Activated CD4-positive, alpha-beta T cell treated with anti-CD3 and anti-CD28 coated beads, Interleukin-10, Interleukin-2, amounts not matched to agents 100 ng/mL and 50 ng/mL, durations not matched to agents 16 hours and 8 hours (primary cell): ENCODE measurements around the gene MLXIP.
"Not testable (repeated sequence)": the region's sequence is repeated elsewhere in the genome, so short reads cannot be mapped to it uniquely, and the experiment has no call there.

Experiments used
- DNase-seq: peaks from one replicate; pipeline ENCODE4 v3.0.0-alpha.2; 2020

Gene MLXIP

GRCh38 chr12:122150127-122150681 is 71.6 kb downstream of the MLXIP start:
- DNase-seq = no peak

- DNase-seq = no peak
Observed at GRCh38 chr12:122152754-122153153, 74.2 kb downstream of the MLXIP start.

- no peak for DNase-seq
Observed at GRCh38 chr12:122155705-122156104, 77.1 kb downstream of the MLXIP start.

GRCh38 chr12:122158700-122159285 is 80.2 kb downstream of the MLXIP start:
- DNase-seq = no peak

GRCh38 chr12:122159882-122160281 is 81.3 kb downstream of the MLXIP start:
- no peak for DNase-seq

- no peak for DNase-seq
Observed at GRCh38 chr12:122160761-122161160, 82.2 kb downstream of the MLXIP start.

GRCh38 chr12:122161682-122162081 is 83.1 kb downstream of the MLXIP start:
- peak; percentile 59 for DNase-seq

- DNase-seq = no peak
Observed at GRCh38 chr12:122162976-122163375, 84.4 kb downstream of the MLXIP start.

- peak; percentile 90 for DNase-seq
Observed at GRCh38 chr12:122166422-122167349, 88.1 kb downstream of the MLXIP start.

GRCh38 chr12:122167356-122167925 is 88.9 kb downstream of the MLXIP start:
- DNase-seq = no peak

GRCh38 chr12:122168492-122168891 is 89.9 kb downstream of the MLXIP start:
- DNase-seq = no peak

- no peak for DNase-seq
Observed at GRCh38 chr12:122171399-122171798, 92.8 kb downstream of the MLXIP start.

GRCh38 chr12:122172262-122172939 is 93.8 kb downstream of the MLXIP start:
- DNase-seq = no peak

GRCh38 chr12:122174155-122174845 is 95.7 kb downstream of the MLXIP start, which contains the start of gene IL31:
Gene IL31, minus strand, starts transcription at chr12:122174221. Its CDS starts 49 bp downstream, at chr12:122174172.
- no peak for DNase-seq

GRCh38 chr12:122176473-122176872 is 97.9 kb downstream of the MLXIP start:
- not testable (repeated sequence) for DNase-seq

- DNase-seq = no peak
Observed at GRCh38 chr12:122182887-122183587, 104.5 kb downstream of the MLXIP start, which contains the start of gene LRRC43. Gene LRRC43, plus strand, starts transcription at chr12:122183123. Its CDS starts 22 bp downstream, at chr12:122183145.

GRCh38 chr12:122183588-122183940 is 105.0 kb downstream of the MLXIP start:
- no peak for DNase-seq

GRCh38 chr12:122184517-122184916 is 106.0 kb downstream of the MLXIP start:
- no peak for DNase-seq

GRCh38 chr12:122185079-122185478 is 106.5 kb downstream of the MLXIP start:
- DNase-seq = no peak

GRCh38 chr12:122185494-122186082 is 107.0 kb downstream of the MLXIP start:
- no peak for DNase-seq

GRCh38 chr12:122187466-122187865 is 108.9 kb downstream of the MLXIP start:
- no peak for DNase-seq
